NCI-H2227 (cell line): ENCODE data around the gene UGT1A5.

ENCODE experiments used
- DNase-seq: peaks from one replicate; lab custom pipeline; 2025; ENCODE audit not compliant: unreplicated experiment; lab: John Stamatoyannopoulos, UW

The UGT1A5 gene

GRCh38 chr2:233775414-233775813 lies 62.7 kb downstream of the UGT1A5 start:
- DNase-seq: no peak

- DNase-seq: no peak
Measured at GRCh38 chr2:233778030-233778429, 65.3 kb downstream of the UGT1A5 start, which contains the start of gene MROH2A. Gene MROH2A, plus strand, starts transcription at chr2:233778330. Its CDS starts 1,029 bp downstream, at chr2:233779359.

GRCh38 chr2:233779722-233780121 lies 67.0 kb downstream of the UGT1A5 start:
- DNase-seq: no peak

- DNase-seq: no peak
Measured at GRCh38 chr2:233780771-233781170, 68.1 kb downstream of the UGT1A5 start.

GRCh38 chr2:233789554-233789953 lies 76.8 kb downstream of the UGT1A5 start:
- no peak for DNase-seq

GRCh38 chr2:233791151-233791882 lies 78.6 kb downstream of the UGT1A5 start:
- no peak for DNase-seq

GRCh38 chr2:233791883-233792329 lies 79.2 kb downstream of the UGT1A5 start:
- DNase-seq: no peak

- DNase-seq: no peak
Measured at GRCh38 chr2:233792720-233793119, 80.0 kb downstream of the UGT1A5 start.

- DNase-seq: no peak
Measured at GRCh38 chr2:233793465-233794127, 80.9 kb downstream of the UGT1A5 start.

- no peak for DNase-seq
Measured at GRCh38 chr2:233794128-233794658, 81.5 kb downstream of the UGT1A5 start.

GRCh38 chr2:233795735-233796171 lies 83.0 kb downstream of the UGT1A5 start:
- DNase-seq: no peak

GRCh38 chr2:233796254-233796653 lies 83.5 kb downstream of the UGT1A5 start:
- DNase-seq: no peak

GRCh38 chr2:233798335-233799086 lies 85.8 kb downstream of the UGT1A5 start:
- DNase-seq: no peak

- DNase-seq: no peak
Measured at GRCh38 chr2:233799087-233799665, 86.5 kb downstream of the UGT1A5 start.

- no peak for DNase-seq
Measured at GRCh38 chr2:233799716-233800115, 87.0 kb downstream of the UGT1A5 start.

- no peak for DNase-seq
Measured at GRCh38 chr2:233800208-233800607, 87.5 kb downstream of the UGT1A5 start.

- DNase-seq: no peak
Measured at GRCh38 chr2:233801357-233802131, 88.8 kb downstream of the UGT1A5 start.

GRCh38 chr2:233802132-233802815 lies 89.6 kb downstream of the UGT1A5 start:
- no peak for DNase-seq

GRCh38 chr2:233803292-233803911 lies 90.7 kb downstream of the UGT1A5 start:
- no peak for DNase-seq
